ENCODE measurements around the gene RAB3A. TPM values are rescaled to one million over a fixed set of nuclear protein-coding genes. Genes with fewer than 3 reads are reported as not detected.

Gene RAB3A
- polyA plus RNA-seq, 1 experiment: 2.8 TPM

DNA sequence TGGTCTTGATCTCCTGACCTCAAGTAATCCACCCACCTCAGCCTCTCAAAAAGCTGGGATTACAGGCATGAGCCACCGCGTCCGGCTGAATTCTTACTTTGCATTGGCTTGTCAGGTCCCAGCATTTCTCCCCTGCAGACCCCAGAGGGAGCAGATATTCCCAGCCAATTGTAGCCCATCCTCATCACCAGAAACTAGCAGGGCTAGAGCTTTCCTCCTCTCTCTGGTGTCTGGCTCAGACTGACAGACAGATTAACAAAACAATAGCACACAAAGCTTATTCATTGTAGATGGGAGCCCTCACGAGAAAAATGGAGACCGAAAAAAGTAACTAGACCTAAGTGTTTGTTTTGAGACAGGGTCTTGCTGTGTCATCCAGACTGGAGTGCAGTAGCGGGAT is 18.3 kb downstream of the RAB3A start:
- no peak for DNase-seq (ENCODE audit: low read depth, low spot score)
- ChIA-PET POLR2A (no interaction called here), CTCF (interaction anchor here (0.6 to 3.2 kb wide), 3 partner anchors 24 to 130 kb away, joined by 3 to 14 read pairs (median 3); no protein-coding TSS in a partner anchor)
- Histone ChIP-seq H3K4me3 (ENCODE audit: low read depth, low read length) (no peak overlapping the region), H3K9me3 (ENCODE audit: control insufficient read depth, insufficient read depth, low read length) (no peaks in the 10 kb centered on the region), H3K27me3 (ENCODE audit: control insufficient read depth, insufficient read depth, low read length) (peaks cover 9% of the 10 kb centered on the region), H3K27ac (ENCODE audit: low read depth, low read length) (no peak overlapping the region)
- TF ChIP-seq, protein P1, sequence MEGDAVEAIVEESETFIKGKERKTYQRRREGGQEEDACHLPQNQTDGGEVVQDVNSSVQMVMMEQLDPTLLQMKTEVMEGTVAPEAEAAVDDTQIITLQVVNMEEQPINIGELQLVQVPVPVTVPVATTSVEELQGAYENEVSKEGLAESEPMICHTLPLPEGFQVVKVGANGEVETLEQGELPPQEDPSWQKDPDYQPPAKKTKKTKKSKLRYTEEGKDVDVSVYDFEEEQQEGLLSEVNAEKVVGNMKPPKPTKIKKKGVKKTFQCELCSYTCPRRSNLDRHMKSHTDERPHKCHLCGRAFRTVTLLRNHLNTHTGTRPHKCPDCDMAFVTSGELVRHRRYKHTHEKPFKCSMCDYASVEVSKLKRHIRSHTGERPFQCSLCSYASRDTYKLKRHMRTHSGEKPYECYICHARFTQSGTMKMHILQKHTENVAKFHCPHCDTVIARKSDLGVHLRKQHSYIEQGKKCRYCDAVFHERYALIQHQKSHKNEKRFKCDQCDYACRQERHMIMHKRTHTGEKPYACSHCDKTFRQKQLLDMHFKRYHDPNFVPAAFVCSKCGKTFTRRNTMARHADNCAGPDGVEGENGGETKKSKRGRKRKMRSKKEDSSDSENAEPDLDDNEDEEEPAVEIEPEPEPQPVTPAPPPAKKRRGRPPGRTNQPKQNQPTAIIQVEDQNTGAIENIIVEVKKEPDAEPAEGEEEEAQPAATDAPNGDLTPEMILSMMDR (IDR thresholded peaks at IDR 0.05; ENCODE audit: low read depth, low read length): no peak

- ChIA-PET CTCF (interaction anchor here (0.7 to 2.6 kb wide), 9 partner anchors 8 to 112 kb away, joined by 3 to 12 read pairs (median 5); no protein-coding TSS in a partner anchor), POLR2A (no interaction called here)
- Histone ChIP-seq H3K27ac (ENCODE audit: low read depth, low read length) (no peak overlapping the region), H3K27me3 (ENCODE audit: control insufficient read depth, insufficient read depth, low read length) (peaks cover 9% of the 10 kb centered on the region), H3K4me3 (ENCODE audit: low read depth, low read length) (no peak overlapping the region), H3K9me3 (ENCODE audit: control insufficient read depth, insufficient read depth, low read length) (no peaks in the 10 kb centered on the region)
- no peak for DNase-seq (ENCODE audit: low read depth, low spot score)
- TF ChIP-seq, protein P1 (IDR thresholded peaks at IDR 0.05; ENCODE audit: low read depth, low read length): no peak
Measured at GRCh38 chr19:18183529-18183928, 20.3 kb downstream of the RAB3A start.

GRCh38 chr19:18179957-18180356 is 23.9 kb downstream of the RAB3A start:
- H3K9me3 ChIP-seq (ENCODE audit: control insufficient read depth, insufficient read depth, low read length): no peaks in the 10 kb centered on the region
- CTCF ChIA-PET: no interaction called here
- H3K27ac ChIP-seq (ENCODE audit: low read depth, low read length): no peak overlapping the region
- H3K27me3 ChIP-seq (ENCODE audit: control insufficient read depth, insufficient read depth, low read length): peaks cover 12% of the 10 kb centered on the region
- POLR2A ChIA-PET: interaction anchor here (1.0 kb wide), 1 partner anchor 13 kb away, joined by 5 read pairs; the partner anchor contains the start of gene MPV17L2
- DNase-seq (ENCODE audit: low read depth, low spot score): no peak
- TF ChIP-seq, protein P1 (IDR thresholded peaks at IDR 0.05; ENCODE audit: low read depth, low read length): no peak
- no peak overlapping the region for H3K4me3 ChIP-seq (ENCODE audit: low read depth, low read length)

DNA sequence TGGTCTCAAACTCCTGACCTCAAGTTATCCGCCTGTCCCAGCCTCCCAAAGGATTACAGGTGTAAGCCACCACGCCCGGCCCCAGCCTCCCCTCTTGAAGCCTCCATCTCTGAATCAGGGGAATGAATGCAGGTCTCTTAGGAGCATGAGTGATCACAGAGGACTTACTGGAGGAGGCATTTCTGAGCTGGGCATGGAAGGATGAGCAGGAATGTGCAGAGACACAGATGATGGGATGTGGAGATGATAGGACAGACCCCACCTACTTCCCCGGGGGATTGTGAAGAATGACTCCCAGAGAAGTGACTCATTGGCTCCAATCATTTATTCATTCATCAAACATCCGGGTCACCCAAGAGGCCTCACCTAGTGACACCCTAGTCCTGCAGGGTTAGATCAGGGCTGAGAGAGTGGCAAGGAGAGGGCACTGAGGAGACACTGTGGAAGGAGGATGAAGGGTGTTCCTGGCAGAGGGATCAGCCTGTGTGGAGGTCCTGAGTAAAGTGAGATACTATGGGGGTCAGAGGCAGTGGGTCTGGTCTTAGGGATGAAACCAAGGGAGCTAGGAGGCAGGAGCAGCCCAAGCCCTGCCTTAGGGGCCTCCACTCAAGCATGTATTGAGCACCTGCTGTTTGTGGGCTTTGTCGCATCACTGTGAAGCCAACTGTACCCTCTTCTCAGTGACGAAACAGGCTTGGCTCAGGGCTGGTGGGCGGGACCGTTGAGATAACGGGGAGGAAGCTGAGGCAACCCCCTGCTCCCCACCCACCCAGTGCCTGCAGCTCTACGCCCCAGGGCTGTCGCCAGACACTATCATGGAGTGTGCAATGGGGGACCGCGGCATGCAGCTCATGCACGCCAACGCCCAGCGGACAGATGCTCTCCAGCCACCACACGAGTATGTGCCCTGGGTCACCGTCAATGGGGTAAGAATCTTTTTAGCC is 27.2 kb downstream of the RAB3A start:
- no peak overlapping the region for H3K27ac ChIP-seq (ENCODE audit: low read depth, low read length)
- CTCF ChIA-PET: interaction anchor here (0.6 to 1.6 kb wide), 5 partner anchors 15 to 103 kb away, joined by 3 to 7 read pairs (median 4); no protein-coding TSS in a partner anchor

More for the DNA sequence above, 27.2 kb downstream of the RAB3A start:
- Histone ChIP-seq H3K27me3 (ENCODE audit: control insufficient read depth, insufficient read depth, low read length) (peaks cover 7% of the 10 kb centered on the region), H3K9me3 (ENCODE audit: control insufficient read depth, insufficient read depth, low read length) (no peaks in the 10 kb centered on the region; the same call in 1 of the 2 replicates), H3K4me3 (ENCODE audit: low read depth, low read length) (no peak overlapping the region)
- POLR2A ChIA-PET: no interaction called here
- no peak for DNase-seq (ENCODE audit: low read depth, low spot score)
- TF ChIP-seq, protein P1 (IDR thresholded peaks at IDR 0.05; ENCODE audit: low read depth, low read length): no peak

All from AG04450 (cell line).